Activated CD8-positive, alpha-beta T cell treated with anti-CD3 and anti-CD28 coated beads for 36 hours (primary cell): ENCODE measurements around the gene ADAT3. TPM values are rescaled to one million over a fixed set of nuclear protein-coding genes. Genes with fewer than 3 reads are reported as not detected.
"Not testable (repeated sequence)": the region's sequence is repeated elsewhere in the genome, so short reads cannot be mapped to it uniquely, and the experiment has no call there.

Experiments used
- ATAC-seq: fragments of 200-7000 bp; cut with Tn5 transposase; one replicate; pipeline ENCODE4 v1.10.0; 2021; ENCODE audit warnings: mild to moderate bottlenecking, moderate library complexity
- CTCF ChIA-PET: fragments of 350-600 bp; sonication (Branson Sonifier 250); formaldehyde crosslinking; loops from one replicate; lab custom pipeline; 2021; ENCODE audit warnings: antibody characterized with exemption; lab: Charles Lee
- POLR2A ChIA-PET: fragments of 350-600 bp; sonication (Branson Sonifier 250); formaldehyde crosslinking; loops from one replicate; lab custom pipeline; 2021; ENCODE audit warnings: antibody characterized with exemption; lab: Charles Lee
- DNase-seq: peaks from one replicate; pipeline ENCODE4 v3.0.0-alpha.2; 2020
- H3K27ac Mint-ChIP-seq: one replicate; pipeline ENCODE4 v1.8.0; 2021; ENCODE audit warnings: mild to moderate bottlenecking, mixed read lengths
- H3K27me3 Mint-ChIP-seq: one replicate; pipeline ENCODE4 v1.8.0; 2021; ENCODE audit warnings: mixed read lengths
- H3K36me3 Mint-ChIP-seq: one replicate; pipeline ENCODE4 v1.8.0; 2021; ENCODE audit warnings: low read depth, mixed read lengths
- H3K4me1 Mint-ChIP-seq: one replicate; pipeline ENCODE4 v1.8.0; 2021; ENCODE audit warnings: low read depth, mixed read lengths
- H3K4me3 Mint-ChIP-seq: one replicate; pipeline ENCODE4 v1.8.0; 2021; ENCODE audit warnings: mild to moderate bottlenecking, moderate library complexity, mixed read lengths
- H3K9me3 Mint-ChIP-seq: one replicate; pipeline ENCODE4 v1.8.0; 2021; ENCODE audit warnings: mixed read lengths
- CTCF ChIP-seq: fragments of 200-600 bp; IDR thresholded peaks from one replicate; pipeline ENCODE4 v1.8.0; 2022; ENCODE audit warnings: antibody characterized with exemption, mild to moderate bottlenecking
- intact Hi-C: fragments of 100-400 bp; cut with micrococcal nuclease; formaldehyde crosslinking; loops from one replicate; pipeline ENCODE4 v1.10.0; 2022
- total RNA-seq, 2 experiments: library from RNA; stranded (reverse); gene quantifications; one replicate each; pipeline ENCODE4 v1.2.3, GENCODE V29; 2021

The ADAT3 gene
- total RNA-seq, 2 experiments from 2014 or later = 5.3 to 6.7 TPM

GRCh38 chr19:1872807-1873523, 32.2 kb upstream of the ADAT3 start:
- no peak for ATAC-seq
- H3K9me3 Mint-ChIP-seq = no peaks in the 10 kb centered on the region
- no peak overlapping the region for H3K4me3 Mint-ChIP-seq
- TF ChIP-seq CTCF = no peak
- H3K27ac Mint-ChIP-seq = peak overlapping the region; percentile 25
- POLR2A ChIA-PET = interaction anchor here (0.6 kb wide), 1 partner anchor 12 kb away, joined by 3 read pairs; no protein-coding TSS in a partner anchor
- DNase-seq = no peak
- peaks cover 29% of the 10 kb centered on the region for H3K4me1 Mint-ChIP-seq
- CTCF ChIA-PET = no interaction called here
- intact Hi-C loops = no loop called here
- peaks cover 35% of the 10 kb centered on the region for H3K36me3 Mint-ChIP-seq
- H3K27me3 Mint-ChIP-seq = no peaks in the 10 kb centered on the region

- Mint-ChIP-seq H3K36me3 (peaks cover 33% of the 10 kb centered on the region), H3K27ac (peak overlapping the region; percentile 97), H3K4me1 (peaks cover 30% of the 10 kb centered on the region), H3K27me3 (no peaks in the 10 kb centered on the region), H3K9me3 (no peaks in the 10 kb centered on the region), H3K4me3 (peak overlapping the region; percentile 99)
- CTCF ChIA-PET = interaction anchor here (1.1 to 2.6 kb wide), 4 partner anchors 9 to 56 kb away, joined by 3 to 7 read pairs (median 6); no protein-coding TSS in a partner anchor
- no peak for ATAC-seq
- POLR2A ChIA-PET = interaction anchor here (1.3 to 3.2 kb wide), 3 partner anchors 8 to 18 kb away, joined by 5 to 39 read pairs (median 13); partner anchors contain the start of gene ABHD17A
- no peak for TF ChIP-seq CTCF
- intact Hi-C loops = no loop called here
- DNase-seq = no peak
Measured at GRCh38 chr19:1873524-1874473, 31.4 kb upstream of the ADAT3 start.

- Mint-ChIP-seq H3K4me1 (peaks cover 27% of the 10 kb centered on the region), H3K9me3 (no peaks in the 10 kb centered on the region), H3K27ac (peak overlapping the region; percentile 97), H3K36me3 (peaks cover 32% of the 10 kb centered on the region), H3K4me3 (peak overlapping the region; percentile 99), H3K27me3 (no peaks in the 10 kb centered on the region)
- POLR2A ChIA-PET = interaction anchor here (0.6 to 3.2 kb wide), 6 partner anchors 9 to 54 kb away, joined by 3 to 39 read pairs (median 8); partner anchors contain the start of gene ABHD17A
- CTCF ChIA-PET = interaction anchor here (0.6 to 2.6 kb wide), 11 partner anchors 9 to 177 kb away, joined by 3 to 7 read pairs (median 3); no protein-coding TSS in a partner anchor
- DNase-seq (peak; percentile 49), ATAC-seq (peak; percentile 47)
- intact Hi-C loops = no loop called here
- no peak for TF ChIP-seq CTCF
Measured at GRCh38 chr19:1874554-1875185, 30.5 kb upstream of the ADAT3 start.

GRCh38 chr19:1875265-1875645, 29.9 kb upstream of the ADAT3 start:
- intact Hi-C loops, H3K9me3 Mint-ChIP-seq, DNase-seq, H3K27me3 Mint-ChIP-seq: not testable (repeated sequence)
- Mint-ChIP-seq H3K27ac (peak overlapping the region; percentile 97), H3K4me3 (peak overlapping the region; percentile 99), H3K36me3 (peaks cover 32% of the 10 kb centered on the region), H3K4me1 (peaks cover 27% of the 10 kb centered on the region)
- peak; percentile 25 for ATAC-seq
- ChIA-PET POLR2A (interaction anchor here (0.7 to 3.2 kb wide), 6 partner anchors 9 to 22 kb away, joined by 4 to 39 read pairs (median 8); partner anchors contain the start of gene ABHD17A), CTCF (interaction anchor here (0.6 to 2.6 kb wide), 11 partner anchors 9 to 177 kb away, joined by 3 to 7 read pairs (median 3); no protein-coding TSS in a partner anchor)
